A549 (cell line): ENCODE measurements around the gene ATP2C2. TPM values are rescaled to one million over a fixed set of nuclear protein-coding genes. Genes with fewer than 3 reads are reported as not detected.

Source experiments
- ATAC-seq, 2 experiments: fragments of 200-7000 bp in 1 of 2; fragments of >200 bp in 1 of 2; cut with Nextera tagmentation in 1 of 2; cut with Tn5 transposase in 1 of 2; 3 replicates each; pipeline versions ENCODE4 v1.8.0 to v1.9.1; 2018 to 2020; ENCODE audit warnings: mild to moderate bottlenecking in 1 of 2, moderate library complexity in 1 of 2
- CTCF ChIA-PET: fragments of 300-600 bp; sonication (Branson Sonifier 250); formaldehyde crosslinking; extraction: SDS; loops from one replicate; lab custom pipeline; 2021; ENCODE audit warnings: antibody characterized with exemption, inconsistent platforms; lab: Yijun Ruan, JAX
- POLR2A ChIA-PET: fragments of 350-600 bp; formaldehyde crosslinking; extraction: SDS; loops from one replicate; lab custom pipeline; 2021; ENCODE audit warnings: antibody characterized with exemption, inconsistent platforms; lab: Yijun Ruan, JAX
- DNase-seq, 2 experiments: peaks; one replicate each; pipeline versions ENCODE4 v3.0.0 to v3.0.0-alpha.2; 2011 to 2016; ENCODE audit warnings: low read depth in 1 of 2, low spot score in 1 of 2
- FAIRE-seq: peaks from 2 replicates; lab custom pipeline; 2011; peaks lifted over from hg19 to GRCh38; lab: Jason Lieb, UNC
- H3K27ac ChIP-seq, 2 experiments: fragments of >200 bp; sonication (Bioruptor Twin); formaldehyde crosslinking; 3 replicates each; pipeline ENCODE4 v1.5.1; 2016 to 2017
- H3K4me1 ChIP-seq: fragments of >200 bp; sonication (Bioruptor Twin); formaldehyde crosslinking; 3 replicates; pipeline ENCODE4 v1.6.1; 2016
- H3K4me2 ChIP-seq: fragments of >200 bp; sonication (Bioruptor Twin); formaldehyde crosslinking; 3 replicates; pipeline ENCODE4 v1.6.1; 2016
- H3K4me3 ChIP-seq: fragments of >200 bp; sonication (Bioruptor Twin); formaldehyde crosslinking; 3 replicates; pipeline ENCODE4 v1.5.1; 2016
- H3K9me3 ChIP-seq: fragments of >200 bp; sonication (Bioruptor Twin); formaldehyde crosslinking; 3 replicates; pipeline ENCODE4 v1.6.1; 2016
- ATOH8 ChIP-seq: fragments of 250-450 bp; sonication (Bioruptor Pico); IDR thresholded peaks from 2 replicates; pipeline ENCODE4 v1.5.0; 2020; ENCODE audit warnings: low read depth, mild to moderate bottlenecking, moderate library complexity
- BCL3 ChIP-seq: fragments of >200 bp; sonication (Bioruptor Twin); formaldehyde crosslinking; IDR thresholded peaks from 3 replicates; pipeline ENCODE4 v1.6.1; 2016
- CBX8 ChIP-seq: fragments of 200-600 bp; sonication (generic); IDR thresholded peaks from 2 replicates; pipeline ENCODE4 v1.6.1; 2016
- CEBPB ChIP-seq, 2 experiments: fragments of >200 bp in 1 of 2; sonication (Bioruptor Twin) in 1 of 2; formaldehyde crosslinking in 1 of 2; IDR thresholded peaks; 2 replicates each; pipeline ENCODE4 v1.6.1; 2012 to 2016
- CHD2 ChIP-seq: fragments of 150-350 bp; IDR thresholded peaks from 2 replicates; pipeline ENCODE4 v1.6.1; 2014; ENCODE audit warnings: low read length; ENCODE audit not compliant: partially characterized antibody
- EHF ChIP-seq: fragments of 250-450 bp; sonication (Bioruptor Pico); IDR thresholded peaks from 2 replicates; pipeline ENCODE4 v1.5.0; 2020; ENCODE audit warnings: mild to moderate bottlenecking
- EP300 ChIP-seq, 2 experiments: fragments of >200 bp; sonication (Bioruptor Twin); formaldehyde crosslinking; IDR thresholded peaks; 2 replicates in 1 of 2; 3 replicates in 1 of 2; pipeline ENCODE4 v1.6.1; 2016 to 2017
- FOSL2 ChIP-seq, 2 experiments: fragments of 450-650 bp in 1 of 2; fragments of >200 bp in 1 of 2; sonication (Bioruptor Twin) in 1 of 2; formaldehyde crosslinking; IDR thresholded peaks; 2 replicates each; pipeline versions ENCODE4 v1.5.0 to v1.6.1; 2016 to 2020; ENCODE audit warnings: mild to moderate bottlenecking in 1 of 2, moderate library complexity in 1 of 2
- FOXS1 ChIP-seq: fragments of 250-450 bp; sonication (Bioruptor Pico); IDR thresholded peaks from 2 replicates; pipeline ENCODE4 v1.5.0; 2020; ENCODE audit warnings: mild to moderate bottlenecking, moderate library complexity
- HDAC2 ChIP-seq: fragments of 200-600 bp; sonication (generic); IDR thresholded peaks from 2 replicates; pipeline ENCODE4 v1.6.1; 2016
- HOXA7 ChIP-seq: fragments of 250-450 bp; sonication (Bioruptor Pico); IDR thresholded peaks from 2 replicates; pipeline ENCODE4 v1.5.0; 2020; ENCODE audit warnings: mild to moderate bottlenecking, moderate library complexity
- HOXB13 ChIP-seq: fragments of 250-450 bp; sonication (Bioruptor Pico); IDR thresholded peaks from 2 replicates; pipeline ENCODE4 v1.5.0; 2020; ENCODE audit warnings: low read depth, mild to moderate bottlenecking, moderate library complexity
- HOXB5 ChIP-seq: fragments of 250-450 bp; sonication (Bioruptor Pico); IDR thresholded peaks from 2 replicates; pipeline ENCODE4 v1.5.0; 2020; ENCODE audit warnings: mild to moderate bottlenecking, moderate library complexity
- JUNB ChIP-seq: fragments of >200 bp; sonication (Bioruptor Twin); formaldehyde crosslinking; IDR thresholded peaks from 2 replicates; pipeline ENCODE4 v1.6.1; 2016
- KDM1A ChIP-seq: fragments of 200-600 bp; sonication (generic); IDR thresholded peaks from 2 replicates; pipeline ENCODE4 v1.6.1; 2016; ENCODE audit warnings: low read depth, mild to moderate bottlenecking
- MAFK ChIP-seq: fragments of 450-650 bp; IDR thresholded peaks from 2 replicates; pipeline ENCODE4 v1.6.1; 2014; ENCODE audit not compliant: partially characterized antibody
- NR3C1 ChIP-seq: fragments of >200 bp; sonication (Bioruptor Twin); formaldehyde crosslinking; IDR thresholded peaks from 3 replicates; pipeline ENCODE4 v1.6.1; 2017
- PBX3 ChIP-seq: IDR thresholded peaks from 2 replicates; pipeline ENCODE4 v1.6.1; 2012
- PHF8 ChIP-seq: fragments of 200-600 bp; sonication (generic); IDR thresholded peaks from 2 replicates; pipeline ENCODE4 v1.6.1; 2016; ENCODE audit warnings: low read depth, mild to moderate bottlenecking, antibody characterized with exemption, moderate library complexity, borderline replicate concordance
- POLR2A ChIP-seq: IDR thresholded peaks from 2 replicates; pipeline ENCODE4 v1.6.1; 2012; ENCODE audit warnings: mild to moderate bottlenecking, low read length
- RARB ChIP-seq: fragments of 250-450 bp; sonication (Bioruptor Pico); IDR thresholded peaks from 2 replicates; pipeline ENCODE4 v1.8.0; 2021; ENCODE audit warnings: mild to moderate bottlenecking, moderate library complexity
- RCOR1 ChIP-seq: fragments of 150-350 bp; IDR thresholded peaks from 2 replicates; pipeline ENCODE4 v1.6.1; 2014; ENCODE audit warnings: antibody characterized with exemption, low read length, low read depth
- RFX5 ChIP-seq: fragments of 450-650 bp; IDR thresholded peaks from 2 replicates; pipeline ENCODE4 v1.7.1; 2014; ENCODE audit warnings: antibody characterized with exemption, mild to moderate bottlenecking, moderate library complexity
- RNF2 ChIP-seq: fragments of 200-600 bp; sonication (generic); IDR thresholded peaks from 2 replicates; pipeline ENCODE4 v1.6.1; 2016; ENCODE audit warnings: low read depth, mild to moderate bottlenecking, antibody characterized with exemption, moderate library complexity, borderline replicate concordance
- SMC3 ChIP-seq: fragments of >200 bp; sonication (Bioruptor Twin); formaldehyde crosslinking; IDR thresholded peaks from 3 replicates; pipeline ENCODE4 v1.6.1; 2018; ENCODE audit warnings: inconsistent platforms
- SREBF2 ChIP-seq: fragments of 450-650 bp; IDR thresholded peaks from 2 replicates; pipeline ENCODE4 v1.6.1; 2014; ENCODE audit warnings: mild to moderate bottlenecking, moderate library complexity
- TFCP2L1 ChIP-seq: fragments of 250-450 bp; sonication (Bioruptor Pico); IDR thresholded peaks from 2 replicates; pipeline ENCODE4 v1.5.0; 2021; ENCODE audit warnings: mild to moderate bottlenecking
- ZC3H11A ChIP-seq: fragments of 450-650 bp; IDR thresholded peaks from 2 replicates; pipeline ENCODE4 v1.6.1; 2014; ENCODE audit warnings: antibody characterized with exemption, mild to moderate bottlenecking
- ZFP36 ChIP-seq: fragments of 450-650 bp; IDR thresholded peaks from 2 replicates; pipeline ENCODE4 v1.6.1; 2014; ENCODE audit warnings: borderline replicate concordance; ENCODE audit not compliant: partially characterized antibody
- ZNF302 ChIP-seq: fragments of 250-450 bp; sonication (Bioruptor Pico); IDR thresholded peaks from 2 replicates; pipeline ENCODE4 v1.9.0; 2021; ENCODE audit warnings: inconsistent platforms, mild to moderate bottlenecking, moderate library complexity
- WGBS: methylation state at CpG from one replicate; pipeline ENCODE4 v1.1.6; 2017; ENCODE audit errors: missing lambda C conversion rate; 5-methylcytosine and 5-hydroxymethylcytosine counted together
- polyA plus RNA-seq, 4 experiments: library from polyadenylated mRNA; depleted of rRNA in 3 of 4; stranded (reverse); fragments of >200 nt; fragmentation: RNase III in 1 of 4; extraction: RNeasy Plus Mini Kit Qiagen cat#74134 plus additional on column Dnase treatment in 1 of 4; gene quantifications; 2 replicates in 3 of 4; 3 replicates in 1 of 4; pipeline ENCODE4 v1.2.3, GENCODE V29; 2011 to 2017

ATP2C2 gene
- polyA plus RNA-seq, 2 of the 4 experiments (the other 2 are of a cell fraction), result 0.14 to 0.17 TPM

GRCh38 chr16:84427553-84427952, 59.2 kb downstream of the ATP2C2 start:
- ChIA-PET CTCF (no interaction called here), POLR2A (no interaction called here)
- no peak overlapping the region for H3K4me3 ChIP-seq
- H3K4me2 ChIP-seq, result no peak overlapping the region
- H3K27ac ChIP-seq, result no peak overlapping the region
- ATAC-seq, result no peak
- FAIRE-seq, result no peak
- TF ChIP-seq HDAC2 (no peak), CHD2 (no peak)
- H3K9me3 ChIP-seq, result peaks cover 15% of the 10 kb centered on the region
- no peak for DNase-seq
- 65% methylated on average over 8 of the region's 8 CpGs for WGBS
- H3K4me1 ChIP-seq, result no peaks in the 10 kb centered on the region

- no peak for FAIRE-seq
- H3K9me3 ChIP-seq, result no peaks in the 10 kb centered on the region
- TF ChIP-seq MAFK (peak; percentile 58), BCL3 (no peak), JUNB (no peak), HDAC2 (no peak), RNF2 (no peak), CEBPB (IDR thresholded peaks at IDR 0.05) (no peak)
- TF ChIP-seq, all 56 proteins: peak for 1
- no peak overlapping the region for H3K4me3 ChIP-seq
- no peak overlapping the region for H3K27ac ChIP-seq
- ATAC-seq (no peak), DNase-seq (no peak)
- 39% methylated on average over 4 of the region's 4 CpGs for WGBS
- CTCF ChIA-PET, result interaction anchor here (0.5 to 2.5 kb wide), 2 partner anchors 54 to 63 kb away, joined by 4 to 5 read pairs; no protein-coding TSS in a partner anchor
- POLR2A ChIA-PET, result no interaction called here
- no peaks in the 10 kb centered on the region for H3K4me1 ChIP-seq
- no peak overlapping the region for H3K4me2 ChIP-seq
These were observed 62.5 kb downstream of the ATP2C2 start for GRCh38 chr16:84430860-84431259.

- WGBS, result 66% methylated on average over 5 of the region's 5 CpGs
- Histone ChIP-seq H3K4me3 (no peak overlapping the region), H3K4me2 (no peak overlapping the region), H3K27ac (no peak overlapping the region), H3K4me1 (no peaks in the 10 kb centered on the region; the same call in 2 of the 3 replicates), H3K9me3 (no peaks in the 10 kb centered on the region)
- FAIRE-seq (no peak), ATAC-seq (no peak), DNase-seq (no peak)
- CTCF ChIA-PET, result interaction anchor here (0.6 kb wide), 1 partner anchor 30 kb away, joined by 3 read pairs; no protein-coding TSS in a partner anchor
- POLR2A ChIA-PET, result no interaction called here
- no peak for TF ChIP-seq RCOR1
- no peak for TF ChIP-seq ZFP36
- no peak for TF ChIP-seq ZC3H11A
- TF ChIP-seq SMC3, result no peak
- TF ChIP-seq FOSL2 (IDR thresholded peaks at IDR 0.05), result no peak
- TF ChIP-seq FOSL2 (CRISPR knock-in tag; IDR thresholded peaks at IDR 0.05), result no peak
- TF ChIP-seq SREBF2, result no peak
- TF ChIP-seq PHF8, result no peak
- no peak for TF ChIP-seq HOXB13 (CRISPR knock-in tag)
- no peak for TF ChIP-seq TFCP2L1 (CRISPR knock-in tag)
- no peak for TF ChIP-seq RFX5
- TF ChIP-seq PBX3, result no peak
- TF ChIP-seq FOXS1, result no peak
- no peak for TF ChIP-seq CBX8
These were observed 66.5 kb downstream of the ATP2C2 start for GRCh38 chr16:84434800-84435199.

GRCh38 chr16:84436196-84436595, 67.9 kb downstream of the ATP2C2 start:
- no peak; a peak in 1 of 6 replicates for ATAC-seq
- Histone ChIP-seq H3K9me3 (no peaks in the 10 kb centered on the region), H3K4me3 (no peak overlapping the region), H3K4me1 (no peaks in the 10 kb centered on the region; the same call in 2 of the 3 replicates), H3K4me2 (no peak overlapping the region), H3K27ac (no peak overlapping the region)
- WGBS, result 86% methylated on average over 10 of the region's 10 CpGs
- no peak for DNase-seq
- ChIA-PET POLR2A (no interaction called here), CTCF (interaction anchor here (0.7 to 1.4 kb wide), 3 partner anchors 13 to 371 kb away, joined by 3 to 4 read pairs (median 4); no protein-coding TSS in a partner anchor)
- TF ChIP-seq NR3C1 (no peak), KDM1A (no peak), POLR2A (no peak), PHF8 (no peak), HOXB5 (CRISPR knock-in tag) (no peak), EP300 (IDR thresholded peaks at IDR 0.05) (no peak), EHF (no peak), HOXA7 (no peak), RFX5 (no peak), RARB (CRISPR knock-in tag) (no peak), JUNB (no peak), ZFP36 (no peak), ATOH8 (CRISPR knock-in tag) (no peak), ZNF302 (CRISPR knock-in tag) (no peak)
- no peak for FAIRE-seq
